ENCODE data around the gene BEX3.
"Not testable (repeated sequence)": the region's sequence is repeated elsewhere in the genome, so short reads cannot be mapped to it uniquely, and the experiment has no call there.

The BEX3 gene

DNA sequence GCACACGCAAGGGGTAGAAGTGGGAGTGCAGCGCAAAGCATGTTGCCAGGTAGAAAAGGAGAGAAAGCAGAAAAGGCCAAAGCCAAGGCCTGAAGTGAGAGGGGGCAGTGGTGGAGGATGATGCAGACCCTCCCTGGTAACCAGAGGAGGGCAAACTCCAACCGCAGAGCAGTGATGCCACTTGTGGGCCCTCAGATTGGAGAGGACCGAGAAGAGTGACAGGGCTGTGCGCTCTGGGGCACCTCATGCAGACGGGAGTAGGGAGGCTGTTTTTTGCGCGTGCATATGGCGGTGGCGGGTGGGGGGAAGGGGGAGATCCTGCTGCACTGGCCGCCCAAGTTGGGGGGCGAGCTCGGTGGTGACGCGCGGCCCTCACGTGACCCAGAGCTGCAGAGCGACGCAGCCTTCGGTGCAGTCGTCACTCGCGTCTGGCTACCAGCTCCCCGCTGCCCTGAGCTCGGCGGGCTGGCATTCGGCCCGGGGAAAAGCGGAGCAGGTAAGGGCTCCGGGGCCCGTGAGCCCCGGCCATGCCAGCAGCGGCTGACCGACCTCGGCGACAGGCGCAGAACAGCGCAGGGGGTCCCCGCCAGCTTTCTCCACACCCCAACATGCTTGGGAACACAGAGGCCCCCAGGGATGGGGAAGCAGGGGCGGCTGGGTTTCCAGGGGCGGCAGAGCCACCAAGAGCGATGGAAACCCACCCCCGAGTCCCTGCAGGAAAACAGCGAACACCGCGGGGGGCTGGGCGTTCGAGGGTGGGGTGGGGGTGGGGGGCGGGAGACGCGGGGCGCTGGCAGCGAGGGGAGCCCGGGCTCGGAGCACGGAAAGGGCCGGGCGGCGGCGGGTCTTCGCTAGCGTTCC is at the start of gene BEX3:
TSS of gene BEX3 (plus strand) at position 421 of the 861 bp plus-strand sequence. CDS start 984 bp downstream, outside the sequence.
- in situ Hi-C loops (cut with MboI; ENCODE audit: low sequenced_read_pairs), result no loop called here

- in situ Hi-C loops (cut with MboI; ENCODE audit: low sequenced_read_pairs), result no loop called here
These were observed 46.3 kb upstream of the BEX3 start, which contains the start of gene TCEAL7 for GRCh38 chrX:103329991-103330390. TCEAL7 (plus strand) TSS chrX:103330239; CDS start chrX:103331404, 1,165 bp downstream.

DNA sequence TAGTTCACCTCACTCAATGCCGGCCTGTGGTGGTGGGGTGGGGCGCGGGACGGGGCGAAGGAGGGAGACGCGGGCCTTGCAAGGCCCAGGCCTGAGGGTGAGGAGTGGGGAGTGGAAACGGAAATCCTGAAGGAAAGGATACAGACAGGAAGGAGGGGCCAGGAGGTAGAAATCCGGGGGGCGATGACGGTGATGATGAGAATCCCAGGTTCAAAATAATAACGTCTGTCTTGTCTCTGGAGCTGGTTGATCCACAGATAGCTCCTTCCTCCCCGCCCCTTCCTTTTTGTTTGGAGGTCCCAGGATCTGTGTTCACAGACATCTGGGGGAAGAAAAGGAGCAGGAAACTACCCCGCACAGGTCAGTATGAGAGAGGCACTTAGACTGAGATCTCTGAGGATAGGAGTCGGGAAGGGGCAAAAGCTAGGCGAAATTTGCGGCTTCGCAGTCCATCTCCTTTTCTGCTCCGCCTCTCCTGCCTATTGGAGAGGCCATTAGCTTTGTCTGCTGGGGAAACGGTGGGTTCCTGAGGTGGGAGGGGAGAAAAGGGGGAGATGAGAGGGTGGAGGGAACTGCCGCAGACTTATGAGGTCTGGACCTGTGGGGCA is 45.6 kb upstream of the BEX3 start:
- in situ Hi-C loops (cut with MboI; ENCODE audit: low sequenced_read_pairs), result no loop called here

GRCh38 chrX:103338663-103339062 is 37.7 kb upstream of the BEX3 start:
- in situ Hi-C loops (cut with MboI; ENCODE audit: low sequenced_read_pairs), result no loop called here

DNA sequence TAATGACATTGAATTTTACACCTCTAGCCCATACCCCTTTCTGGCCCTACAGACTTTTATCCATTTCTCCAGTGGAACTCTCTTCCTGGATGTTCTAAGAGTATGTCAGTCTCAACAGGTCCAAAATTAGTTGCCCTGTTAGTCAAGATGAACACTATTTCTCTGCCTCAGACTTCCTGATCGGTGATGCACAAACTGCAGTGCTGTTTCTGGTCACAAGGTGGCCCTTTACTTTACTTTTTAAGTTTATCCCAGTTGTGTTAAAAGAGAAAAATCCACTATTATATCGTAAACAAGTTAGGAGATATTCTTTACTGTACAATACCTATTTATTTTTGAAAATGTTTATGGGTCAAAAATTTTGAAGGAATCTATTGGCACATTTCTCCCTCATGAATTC is 33.2 kb upstream of the BEX3 start:
- in situ Hi-C loops (cut with MboI; ENCODE audit: low sequenced_read_pairs), result no loop called here

DNA sequence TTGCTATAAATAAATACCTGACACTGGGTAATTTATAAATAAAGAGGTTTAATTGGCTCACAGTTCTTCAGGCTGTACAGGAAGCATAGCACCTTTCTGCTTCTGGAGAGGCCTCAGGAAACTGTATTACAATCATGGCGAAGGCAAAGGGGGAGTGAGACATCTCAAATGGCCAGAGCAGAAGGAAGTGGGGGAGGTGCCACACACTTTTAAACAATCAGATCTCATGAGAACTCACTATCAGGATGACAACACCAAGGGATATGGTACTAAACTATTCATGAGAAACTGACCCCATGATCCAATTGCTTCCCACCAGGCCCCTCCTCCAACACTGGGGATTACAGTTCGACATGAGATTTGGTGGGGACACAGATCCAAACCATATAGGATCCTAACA is 31.7 kb upstream of the BEX3 start:
- in situ Hi-C loops (cut with MboI; ENCODE audit: low sequenced_read_pairs), result no loop called here

GRCh38 chrX:103347682-103348397 is 28.5 kb upstream of the BEX3 start:
- in situ Hi-C loops (cut with MboI; ENCODE audit: low sequenced_read_pairs), result no loop called here

DNA sequence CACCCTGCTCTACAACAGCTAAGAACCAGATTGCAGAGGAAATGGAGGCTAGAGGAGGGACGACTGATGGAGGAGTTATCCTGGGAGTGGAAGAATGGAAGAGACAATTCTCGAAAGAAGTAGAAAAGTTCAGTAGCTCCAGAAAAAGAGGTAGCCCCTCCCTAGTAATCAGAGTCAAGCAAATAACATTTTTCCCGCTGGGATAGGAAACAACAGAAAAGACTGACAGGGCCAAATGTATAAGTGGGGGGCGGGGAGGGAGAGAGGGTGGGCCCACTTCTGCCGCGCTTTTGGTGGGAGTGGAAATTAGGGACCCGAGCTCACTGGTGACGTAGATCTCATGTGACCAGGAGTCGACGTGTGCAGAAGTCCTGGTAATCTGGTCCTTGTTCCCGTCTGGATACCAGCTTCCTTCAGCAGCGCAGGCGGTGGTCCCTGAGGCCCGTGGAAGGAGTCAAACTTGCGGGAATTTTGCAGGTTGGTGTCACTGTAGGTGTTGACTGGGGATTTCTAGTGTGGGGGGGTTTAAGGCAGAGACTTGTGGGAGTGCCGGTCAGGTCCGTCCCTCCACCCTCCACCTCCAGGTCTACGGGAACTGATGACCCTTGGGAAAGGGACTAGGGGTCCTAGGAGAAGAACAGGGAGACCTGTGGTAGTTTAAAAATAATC is 20.1 kb upstream of the BEX3 start, which contains the start of gene TCEAL9:
TSS of gene TCEAL9 (plus strand) at position 377 of the 669 bp plus-strand sequence. CDS start 1,179 bp downstream, outside the sequence.
- in situ Hi-C loops (cut with MboI; ENCODE audit: low sequenced_read_pairs), result no loop called here

DNA sequence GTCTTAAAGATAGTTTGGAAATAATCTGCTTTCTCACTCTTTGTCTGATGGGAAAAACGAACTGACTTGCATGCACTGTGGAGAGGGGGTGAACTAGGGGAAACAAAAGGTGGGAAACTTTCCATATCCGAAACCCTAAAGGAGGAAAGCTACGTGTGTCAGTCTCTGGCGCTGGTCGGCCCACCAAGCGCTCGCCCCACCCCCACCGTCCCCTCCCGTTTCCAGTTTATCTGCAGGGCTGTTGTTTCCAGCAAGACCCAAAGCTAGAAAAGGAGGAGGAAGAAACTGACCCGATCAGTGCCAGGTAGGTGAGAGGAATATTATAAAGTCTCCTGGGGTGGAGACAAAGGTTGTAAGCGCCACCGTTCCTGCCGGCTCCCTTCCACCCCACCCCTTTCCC is 19.5 kb upstream of the BEX3 start:
- in situ Hi-C loops (cut with MboI; ENCODE audit: low sequenced_read_pairs), result no loop called here

- in situ Hi-C loops (cut with MboI; ENCODE audit: low sequenced_read_pairs), result no loop called here
These were observed 18.5 kb upstream of the BEX3 start for GRCh38 chrX:103357871-103358270.

DNA sequence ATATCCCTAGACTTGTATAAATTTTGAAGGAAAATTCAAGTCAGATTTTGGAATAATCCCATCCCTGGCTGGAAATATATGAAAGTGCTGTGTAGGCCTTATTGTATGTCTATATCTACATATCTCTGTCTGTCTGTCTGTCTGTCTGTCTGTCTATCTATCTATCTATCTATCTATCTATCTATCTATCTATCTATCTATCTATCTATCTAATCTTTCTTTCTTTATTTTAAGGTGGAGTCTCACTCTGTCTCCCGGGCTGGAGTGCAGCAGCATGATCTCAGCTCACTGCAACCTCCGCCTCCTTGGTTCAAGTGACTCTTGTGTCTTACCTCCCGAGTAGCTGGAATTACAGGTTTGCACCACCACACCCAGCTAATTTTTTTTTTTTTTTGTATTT is 16.7 kb upstream of the BEX3 start:
- in situ Hi-C loops (cut with MboI; ENCODE audit: low sequenced_read_pairs), result not testable (repeated sequence)

DNA sequence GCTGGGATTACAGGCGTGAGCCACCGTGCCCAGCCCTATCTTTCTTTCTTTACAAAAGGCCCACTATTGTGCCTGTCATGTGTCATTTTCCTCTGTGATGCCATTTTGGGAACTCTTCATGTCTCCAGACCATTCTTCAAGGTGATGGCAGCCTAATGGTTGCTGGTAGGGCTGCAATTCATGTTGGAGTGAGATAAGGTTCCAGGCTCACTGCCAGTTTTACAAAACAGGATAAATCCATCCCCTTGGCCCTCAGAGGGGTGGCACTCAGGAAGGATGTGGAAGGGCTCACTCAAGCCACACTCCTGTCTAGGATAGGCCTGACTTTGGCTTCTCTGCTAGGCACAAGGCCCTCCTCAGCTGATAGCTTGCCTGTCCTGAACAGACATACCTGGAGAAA is 16.2 kb upstream of the BEX3 start:
- in situ Hi-C loops (cut with MboI; ENCODE audit: low sequenced_read_pairs), result no loop called here

DNA sequence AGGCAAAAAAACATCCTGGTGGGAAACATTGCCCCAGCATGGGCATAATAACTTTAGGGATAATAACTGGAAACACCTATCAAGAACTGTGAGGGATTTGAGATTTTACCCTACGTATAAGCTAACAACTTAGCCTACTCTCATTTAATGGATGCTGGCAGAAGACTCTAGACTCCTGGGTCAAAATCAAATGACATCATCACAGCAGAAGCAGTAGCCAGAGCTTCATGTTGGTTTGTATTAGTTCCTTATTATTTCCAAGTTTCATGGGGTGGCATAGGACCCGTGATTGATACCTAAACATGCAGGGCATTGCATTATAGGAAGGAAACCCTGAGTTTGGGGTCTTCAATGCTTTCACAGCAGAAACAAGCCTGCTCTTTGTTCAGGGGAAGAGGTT is 15.4 kb upstream of the BEX3 start:
- in situ Hi-C loops (cut with MboI; ENCODE audit: low sequenced_read_pairs), result no loop called here

DNA sequence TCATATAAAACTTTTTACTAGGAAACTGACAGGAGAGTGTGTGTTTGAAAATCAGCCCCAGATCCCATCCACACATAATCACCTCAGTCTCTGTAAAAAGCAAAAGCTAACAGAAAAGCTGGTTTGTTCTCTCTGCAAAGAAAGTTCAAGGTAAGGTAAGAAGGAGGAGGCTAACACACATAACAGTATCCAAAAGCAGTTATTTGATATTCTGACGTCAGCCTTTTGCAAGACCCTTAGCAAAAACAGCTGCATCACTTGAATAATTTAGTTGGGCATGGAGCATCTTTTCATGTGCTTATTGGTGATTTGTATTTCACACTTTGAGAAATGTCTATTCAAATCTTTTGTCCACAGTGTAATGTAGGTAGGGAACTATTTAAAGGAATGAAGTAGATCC is 14.5 kb upstream of the BEX3 start:
- in situ Hi-C loops (cut with MboI; ENCODE audit: low sequenced_read_pairs), result no loop called here

DNA sequence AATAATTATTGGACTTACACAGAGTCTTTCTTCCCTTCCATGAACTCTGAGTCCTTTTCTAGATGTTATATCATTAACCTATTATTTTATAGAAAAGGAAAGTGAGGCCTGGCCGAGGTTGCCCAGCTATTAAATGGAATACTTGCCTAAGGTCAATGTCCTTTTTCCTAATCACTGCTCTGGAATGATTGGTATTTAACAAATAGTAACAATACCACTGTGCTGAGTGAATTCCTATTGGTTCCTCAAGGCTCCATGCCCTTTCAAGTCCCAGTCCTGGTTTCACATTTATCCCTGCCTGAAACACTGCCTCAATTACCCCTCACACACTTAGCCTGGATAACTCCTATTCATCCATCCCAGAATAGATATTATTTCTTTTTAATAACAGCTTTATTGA is 13.9 kb upstream of the BEX3 start:
- in situ Hi-C loops (cut with MboI; ENCODE audit: low sequenced_read_pairs), result no loop called here

DNA sequence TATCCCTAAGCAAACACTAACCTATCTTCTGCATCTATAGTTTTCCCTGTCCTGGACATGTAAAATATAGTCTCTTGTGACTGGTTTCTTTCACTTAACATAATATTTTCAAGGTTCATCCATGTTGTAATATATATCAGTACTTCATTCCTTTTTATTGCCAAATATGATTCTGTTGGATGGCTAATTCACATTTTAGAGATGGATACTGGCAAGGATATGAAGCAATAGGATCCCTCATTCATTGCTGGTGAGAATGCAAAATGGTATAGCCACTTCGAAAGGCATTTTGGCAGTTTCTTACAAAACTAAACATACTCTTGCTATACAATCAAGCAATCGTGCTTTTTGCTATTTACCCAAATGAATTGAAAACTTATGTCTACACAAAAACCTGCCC is 13.3 kb upstream of the BEX3 start:
- in situ Hi-C loops (cut with MboI; ENCODE audit: low sequenced_read_pairs), result no loop called here

DNA sequence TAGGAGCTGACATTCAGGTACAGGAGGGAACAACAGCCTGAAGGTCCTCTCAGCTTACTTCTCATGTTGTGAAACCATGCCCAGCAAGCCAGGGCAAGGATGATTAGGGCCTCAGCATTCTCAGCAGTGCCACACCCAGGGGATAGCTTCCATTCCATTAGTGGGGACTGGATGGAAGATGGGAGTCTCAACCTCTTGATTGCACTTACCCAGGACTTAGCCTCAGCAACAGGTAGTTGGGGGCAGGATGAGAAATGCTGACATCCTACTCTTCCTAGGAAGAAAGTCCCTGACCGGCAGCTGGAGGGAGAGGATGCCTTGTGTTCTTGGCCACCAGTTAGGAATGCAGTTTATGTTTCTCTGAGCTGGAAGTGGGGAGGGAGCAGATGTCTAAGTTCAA is 8.8 kb upstream of the BEX3 start:
- in situ Hi-C loops (cut with MboI; ENCODE audit: low sequenced_read_pairs), result no loop called here

DNA sequence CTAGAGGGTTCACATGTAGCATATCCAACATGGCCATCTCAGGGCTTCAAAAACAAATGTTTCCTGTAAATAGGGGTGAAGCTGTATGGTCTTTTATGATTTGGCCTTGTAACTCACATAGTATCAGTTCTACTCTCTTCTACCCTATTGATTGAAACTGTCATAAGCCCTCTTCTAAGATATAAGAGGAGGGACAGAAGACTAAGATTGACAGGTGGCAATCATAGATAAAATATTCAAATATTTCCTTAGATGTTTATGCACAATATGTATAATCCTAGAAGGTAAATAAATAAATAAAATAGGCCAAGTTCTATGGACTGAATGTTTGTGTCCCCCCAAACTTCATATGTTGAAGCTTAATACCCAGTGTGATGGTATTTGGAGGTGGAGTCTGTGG is 6.9 kb upstream of the BEX3 start:
- in situ Hi-C loops (cut with MboI; ENCODE audit: low sequenced_read_pairs), result no loop called here

DNA sequence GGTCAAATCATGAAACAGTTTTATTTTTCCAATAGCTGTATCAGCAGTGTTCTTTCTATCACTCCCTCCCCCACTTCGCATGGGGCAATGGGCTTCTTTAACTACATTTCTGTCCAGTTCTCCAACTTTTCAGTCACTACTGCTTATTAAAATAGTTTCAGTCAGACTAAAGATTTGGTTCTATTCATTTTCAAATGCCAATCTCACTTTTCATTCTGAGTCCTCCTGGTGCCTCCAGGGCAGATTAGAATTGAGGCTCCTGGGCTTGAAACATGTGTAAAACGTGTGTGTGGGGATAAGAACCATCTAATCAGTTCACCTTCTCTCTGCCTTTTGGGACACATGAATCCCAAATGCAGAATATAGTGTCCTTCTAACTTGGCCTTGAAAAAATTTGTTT is 3.5 kb upstream of the BEX3 start:
- in situ Hi-C loops (cut with MboI; ENCODE audit: low sequenced_read_pairs), result no loop called here

DNA sequence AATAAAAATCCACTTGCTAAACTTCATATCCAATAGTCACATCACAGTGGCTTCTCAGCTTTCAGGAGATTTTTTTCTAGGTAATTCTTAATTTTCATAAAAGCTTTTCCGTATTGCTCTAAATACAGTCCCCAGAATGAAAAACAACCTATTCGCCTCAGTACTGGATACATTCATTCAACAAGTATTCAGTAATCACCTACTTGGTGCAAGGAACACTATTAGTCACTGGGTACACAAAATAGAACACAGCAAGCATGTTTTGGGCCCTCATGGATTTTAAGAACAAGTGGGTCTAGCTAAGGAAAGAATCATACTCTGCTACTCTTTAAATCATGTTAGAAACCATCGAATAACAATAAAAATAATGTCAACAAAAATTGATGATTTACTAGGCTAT is 2.8 kb upstream of the BEX3 start:
- in situ Hi-C loops (cut with MboI; ENCODE audit: low sequenced_read_pairs), result no loop called here

GRCh38 chrX:103376979-103377324 is 614 bp downstream of the BEX3 start:
- in situ Hi-C loops (cut with MboI; ENCODE audit: low sequenced_read_pairs), result no loop called here

Measured in HL-60/S4 treated with phorbol 12-myristate 13-acetate at 8.2 ng/mL for 4 days and 3 days (cell line).